HG03354 (cell line): ENCODE data around the gene MBD2.
"Not testable (repeated sequence)": the region's sequence is repeated elsewhere in the genome, so short reads cannot be mapped to it uniquely, and the experiment has no call there.

Experiments used
- ATAC-seq: cut with Tn5 transposase; IDR thresholded peaks from one replicate; pipeline ENCODE4 v1.9.1; 2021; ENCODE audit warnings: mild to moderate bottlenecking; ENCODE audit not compliant: unreplicated experiment, poor library complexity, severe bottlenecking

The MBD2 gene

DNA sequence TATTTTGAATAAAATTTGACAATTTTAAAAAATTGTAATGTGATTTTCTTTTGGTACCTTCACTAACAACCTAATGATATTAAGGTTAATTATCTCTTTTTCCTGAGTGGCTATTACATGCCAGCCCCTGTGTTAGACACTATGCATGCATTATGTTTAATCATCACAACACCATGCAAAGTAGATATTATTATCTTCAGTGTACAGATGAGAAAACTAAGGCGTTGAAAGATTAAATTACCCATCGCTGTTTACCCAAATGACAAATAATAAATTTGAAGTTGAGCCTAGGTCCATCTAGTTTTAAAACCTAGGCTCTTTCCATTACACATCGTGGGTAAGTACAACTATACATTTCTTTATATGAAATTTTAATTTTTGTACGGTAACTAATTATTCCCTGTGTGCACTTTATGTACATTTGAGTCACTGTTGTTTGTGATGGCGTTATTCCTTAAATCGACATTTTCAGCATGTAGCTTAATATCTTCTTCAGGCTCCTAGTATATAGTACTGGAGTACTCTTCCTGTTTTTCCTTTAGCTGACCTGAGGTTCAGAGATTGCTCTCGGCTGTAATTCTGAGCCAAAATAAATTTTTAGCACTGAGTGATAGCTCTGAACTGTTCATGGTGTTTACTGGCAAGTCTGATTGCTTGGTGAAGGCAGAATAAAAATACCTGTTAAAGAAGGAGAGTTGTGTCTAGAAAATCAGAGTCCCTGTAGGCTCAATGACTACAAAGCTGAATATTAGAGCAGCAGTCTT lies 13.9 kb upstream of the MBD2 start:
- ATAC-seq, result no peak

DNA sequence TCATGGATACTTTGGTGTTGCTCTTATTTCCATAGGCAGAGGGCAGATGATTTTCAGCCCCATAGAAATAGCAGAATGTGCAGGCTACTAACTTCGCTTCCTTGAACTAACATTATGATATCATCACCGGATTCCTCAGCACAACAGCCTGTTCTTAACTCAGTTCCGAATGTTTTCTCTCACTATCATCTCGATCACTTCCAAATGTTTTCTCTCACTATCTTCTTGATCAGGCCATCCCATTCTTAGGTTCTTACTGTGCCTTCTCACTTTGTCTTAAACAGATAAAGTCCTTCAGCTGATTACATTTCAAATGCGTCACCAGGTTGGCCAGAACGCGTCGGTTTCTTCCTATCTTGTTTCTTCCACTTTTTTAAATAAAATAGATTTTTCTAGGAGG lies 11.4 kb upstream of the MBD2 start:
- ATAC-seq, result no peak

DNA sequence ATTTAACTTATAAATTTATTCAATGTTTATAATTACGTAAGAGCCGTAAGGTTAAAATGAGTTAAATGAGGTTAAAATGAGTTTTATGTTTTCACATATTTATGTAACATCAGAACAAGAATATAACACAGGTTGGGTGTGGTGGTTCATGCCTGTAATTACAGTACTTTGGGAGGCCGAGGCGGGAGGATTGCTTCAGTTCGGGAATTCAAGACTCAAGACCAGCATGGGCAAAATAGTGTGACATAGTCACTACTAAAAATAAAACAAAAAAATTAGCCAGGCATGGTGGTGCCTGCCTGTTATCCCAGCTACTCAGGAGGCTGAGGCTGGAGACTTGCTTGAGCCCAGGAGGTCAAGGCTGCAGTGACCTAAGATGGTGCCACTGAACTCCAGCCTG lies 9.3 kb upstream of the MBD2 start:
- ATAC-seq, result no peak

DNA sequence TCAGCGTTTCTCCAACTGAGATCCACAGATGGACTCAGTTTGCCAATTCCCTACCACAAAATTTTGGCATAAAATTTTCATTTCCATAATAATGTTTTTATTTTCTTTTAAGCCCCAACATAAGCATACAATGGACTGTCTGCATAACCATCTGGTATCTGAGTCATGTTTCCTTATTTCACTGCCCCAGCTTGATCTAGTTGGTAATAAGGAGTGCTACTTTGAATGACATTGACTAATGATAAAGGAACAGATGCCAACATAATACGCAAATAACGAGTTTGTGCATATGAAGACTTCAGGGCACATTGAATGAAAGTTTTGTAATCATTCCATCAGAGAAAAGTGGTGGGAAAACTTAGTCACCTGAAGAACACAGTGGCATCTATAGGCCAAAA lies 8.8 kb upstream of the MBD2 start:
- no peak for ATAC-seq

DNA sequence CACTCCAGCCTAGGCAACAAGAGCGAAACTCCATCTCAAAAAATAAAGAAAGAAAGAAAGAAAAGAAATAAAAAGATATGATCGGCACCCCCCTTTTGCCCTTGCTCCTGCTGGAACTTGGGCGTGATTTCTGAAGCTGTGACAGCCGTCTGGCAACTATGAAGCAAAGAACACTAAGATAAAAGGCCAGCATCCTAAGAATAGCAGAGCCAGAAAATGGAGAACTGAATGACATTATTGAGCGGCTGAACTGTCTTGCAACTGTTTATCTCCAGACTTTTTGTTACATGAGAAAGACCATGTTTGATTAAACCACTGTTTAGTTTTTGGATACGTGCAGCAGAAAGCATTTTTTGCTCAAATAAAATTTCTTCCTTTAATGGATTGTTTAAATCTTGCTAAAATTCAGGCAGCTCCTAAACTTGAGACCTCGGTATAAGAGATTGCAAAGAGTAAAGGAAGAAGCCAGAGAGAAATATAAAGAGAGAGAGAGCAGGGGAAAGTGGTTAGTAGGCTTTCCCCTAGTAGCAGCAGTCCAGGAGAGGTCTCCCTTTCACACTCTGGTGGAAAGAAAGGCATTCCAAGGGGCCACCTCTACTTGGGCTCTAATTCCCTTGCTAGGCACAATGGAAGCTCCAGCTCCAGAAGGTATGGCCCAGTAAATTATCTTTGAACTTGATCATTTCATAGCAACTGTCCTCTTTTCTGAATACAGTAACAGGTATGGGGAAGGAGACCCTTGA lies 8.2 kb upstream of the MBD2 start:
- ATAC-seq, result no peak

DNA sequence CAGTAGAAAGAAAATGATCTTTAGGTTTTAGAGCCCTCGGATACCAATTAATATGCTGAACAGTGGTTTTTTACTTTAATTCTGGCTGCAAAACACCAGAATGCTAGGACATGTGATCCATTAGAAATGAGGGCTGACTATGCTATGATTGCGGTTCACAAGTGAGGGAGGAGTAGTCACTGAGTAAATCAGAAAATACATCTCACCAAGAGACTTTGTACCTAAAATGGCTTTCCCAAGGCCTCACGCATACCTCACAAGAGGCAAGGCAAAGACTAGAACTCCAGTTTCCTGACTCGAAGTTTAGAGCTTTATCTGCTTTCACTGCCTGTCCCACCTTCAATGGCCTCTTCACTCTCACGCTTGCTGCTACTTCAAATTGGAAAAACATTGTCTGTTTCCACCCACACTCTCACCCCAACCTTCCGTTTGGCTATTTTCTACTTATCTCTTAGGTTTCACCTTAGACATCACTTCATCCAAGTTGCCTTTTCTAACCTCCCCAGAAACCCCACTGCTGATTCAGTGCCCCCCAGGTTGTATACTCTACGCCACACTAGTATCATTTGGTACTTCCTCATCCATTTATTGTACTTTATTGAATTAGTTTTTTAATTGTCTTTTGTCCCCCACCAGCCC lies 5.1 kb upstream of the MBD2 start:
- ATAC-seq, result no peak

DNA sequence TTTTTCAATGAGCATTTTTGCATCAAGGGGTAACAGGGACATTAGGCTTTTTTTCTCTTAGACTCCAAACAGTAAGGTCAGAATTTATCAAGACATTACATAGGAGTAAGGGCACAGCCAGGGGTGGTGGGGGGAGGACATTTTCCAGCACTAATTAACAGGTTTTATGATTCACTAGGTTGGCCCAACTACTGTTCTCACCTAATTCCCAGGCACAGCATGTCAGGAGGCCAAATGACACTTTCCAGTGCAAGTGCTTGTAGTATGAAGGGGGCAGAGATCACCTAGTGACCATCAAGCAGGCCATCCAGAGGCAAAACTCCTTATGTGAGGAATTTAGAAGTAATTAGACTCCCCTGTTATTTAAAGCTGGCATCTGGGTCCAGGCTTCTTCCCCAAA lies 3.9 kb upstream of the MBD2 start:
- ATAC-seq, result no peak

DNA sequence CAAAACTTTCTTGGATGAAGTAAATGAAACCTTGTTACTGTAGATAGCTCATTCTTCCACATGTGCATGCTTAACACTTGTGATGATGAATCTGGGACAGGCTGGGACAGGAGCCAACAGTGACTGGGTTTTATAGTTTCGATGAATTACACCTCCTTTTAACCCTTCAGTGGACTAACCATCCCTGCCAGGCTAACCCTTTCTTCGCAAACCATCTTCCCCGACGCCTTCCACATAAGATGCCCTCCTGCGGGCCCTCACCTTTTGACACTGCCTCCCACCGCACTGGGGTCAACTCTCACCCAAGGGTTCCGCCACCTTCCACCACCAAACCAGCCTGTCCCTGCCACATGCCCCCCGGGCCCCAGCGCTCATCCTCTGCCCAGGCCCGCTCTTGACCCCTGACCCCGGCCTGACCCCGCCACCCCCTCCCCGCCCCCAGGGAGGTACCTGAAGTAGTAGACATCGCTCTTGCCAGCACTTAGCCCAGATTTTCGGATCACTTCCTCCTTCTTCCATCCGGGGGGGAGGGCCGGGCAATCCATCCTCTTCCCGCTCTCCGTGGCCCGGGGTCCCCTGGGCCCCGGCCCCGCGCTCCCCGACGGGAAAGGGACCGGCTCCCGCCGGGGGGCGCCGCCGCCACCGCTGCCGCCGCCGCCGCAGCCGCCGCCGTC lies 764 bp downstream of the MBD2 start:
- ATAC-seq, result peak; percentile 24

DNA sequence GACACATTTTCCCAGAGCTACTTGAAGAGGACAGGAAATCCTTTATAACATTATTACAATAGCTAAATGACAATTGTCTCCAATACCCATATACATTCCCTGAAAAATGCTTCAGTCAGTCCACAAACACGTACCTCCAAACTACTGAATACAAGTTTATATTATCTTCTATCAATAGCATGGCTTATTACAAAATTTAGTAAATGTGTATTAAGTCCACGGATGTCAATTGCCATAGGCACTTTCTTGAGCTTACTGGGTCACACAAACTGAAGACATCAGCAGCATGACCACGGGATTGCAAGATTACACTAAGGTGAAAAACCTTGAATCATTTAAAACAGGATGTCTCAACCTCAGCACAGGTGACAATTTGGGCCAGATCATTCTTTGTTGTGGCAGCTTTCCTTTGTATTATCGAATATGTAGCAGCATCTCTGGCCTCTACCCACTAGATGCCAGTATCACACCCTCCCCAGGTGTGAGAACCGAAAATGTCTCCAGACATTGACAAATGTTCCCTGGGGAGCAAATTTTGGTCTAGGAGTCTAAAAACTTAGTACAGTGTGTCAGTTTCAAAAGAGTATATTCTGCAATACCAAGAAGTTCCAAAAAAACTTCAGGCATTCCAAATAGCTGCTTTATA lies 1.4 kb downstream of the MBD2 start:
- peak; percentile 38 for ATAC-seq

DNA sequence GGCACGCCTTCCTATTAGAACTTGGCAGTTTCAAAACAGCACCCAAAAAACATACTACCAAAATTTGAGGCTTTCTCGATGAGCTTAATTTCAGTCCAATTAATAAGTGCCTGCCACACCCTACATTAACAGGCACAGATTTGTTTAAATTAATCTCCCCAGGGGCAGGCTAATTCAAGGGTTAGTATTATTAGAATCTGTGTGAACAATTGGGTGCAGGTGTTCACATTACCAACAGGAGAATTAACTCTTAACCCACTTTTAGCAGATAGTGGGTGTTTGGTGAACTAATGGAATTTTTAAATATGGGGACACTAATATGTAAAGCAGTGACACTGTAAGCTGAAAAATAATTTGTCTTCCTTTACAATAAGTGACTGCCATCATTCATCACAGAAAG lies 4.1 kb downstream of the MBD2 start:
- ATAC-seq, result no peak

DNA sequence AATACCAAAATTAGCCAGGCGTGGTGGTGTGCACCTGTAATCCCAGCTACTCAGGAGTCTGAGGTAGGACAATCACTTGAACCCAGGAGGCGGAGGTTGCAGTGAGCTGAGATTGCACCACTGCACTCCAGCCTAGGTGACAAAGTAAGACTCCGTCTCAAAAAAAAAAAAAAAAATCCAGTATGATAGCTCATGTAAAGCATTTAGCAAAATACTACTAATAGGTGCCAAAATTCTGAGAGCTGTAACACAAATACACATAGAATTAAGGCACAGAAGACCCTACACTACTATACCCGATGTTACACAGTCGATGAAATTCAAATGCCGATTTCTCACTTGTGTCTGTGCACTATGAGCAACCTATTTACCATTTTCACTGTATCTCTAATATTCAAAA lies 5.7 kb downstream of the MBD2 start:
- ATAC-seq, result not testable (repeated sequence)

DNA sequence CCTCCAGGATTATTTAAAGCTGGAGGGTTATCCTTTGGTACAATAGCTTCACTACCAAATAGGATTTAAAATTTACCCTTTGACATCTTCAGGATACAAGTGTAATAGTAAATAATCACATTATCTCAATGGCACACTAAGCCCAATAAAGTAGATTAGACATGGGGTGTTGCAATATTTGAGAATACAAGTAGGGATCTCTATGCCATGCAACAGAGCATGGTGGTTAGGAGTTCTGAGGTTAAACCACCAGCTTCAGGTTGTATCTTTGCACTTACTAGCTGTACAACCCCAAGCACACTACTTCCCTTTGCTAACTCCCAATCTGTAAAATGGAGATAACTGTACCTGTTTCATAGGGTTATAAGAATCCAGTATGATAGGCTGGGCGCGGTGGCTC lies 6.2 kb downstream of the MBD2 start:
- no peak for ATAC-seq

DNA sequence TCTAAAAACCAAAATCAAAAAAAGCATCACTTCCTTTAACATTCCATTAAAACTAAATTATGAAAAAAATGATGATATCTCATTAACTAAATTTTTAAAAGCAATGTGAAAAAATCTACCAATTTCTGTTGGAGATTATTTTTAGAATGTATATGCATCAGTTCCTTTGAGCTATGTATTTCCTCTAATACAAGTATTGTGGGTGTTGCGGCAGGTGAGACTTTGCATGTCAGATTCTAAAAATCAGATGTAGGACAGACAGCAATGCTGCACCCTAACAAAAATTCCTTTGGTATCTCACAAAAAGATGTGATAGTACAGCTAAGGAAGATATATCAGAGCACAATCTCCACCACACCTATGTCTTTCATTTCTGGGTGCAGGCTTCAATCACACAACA lies 6.8 kb downstream of the MBD2 start:
- peak; percentile 47 for ATAC-seq

DNA sequence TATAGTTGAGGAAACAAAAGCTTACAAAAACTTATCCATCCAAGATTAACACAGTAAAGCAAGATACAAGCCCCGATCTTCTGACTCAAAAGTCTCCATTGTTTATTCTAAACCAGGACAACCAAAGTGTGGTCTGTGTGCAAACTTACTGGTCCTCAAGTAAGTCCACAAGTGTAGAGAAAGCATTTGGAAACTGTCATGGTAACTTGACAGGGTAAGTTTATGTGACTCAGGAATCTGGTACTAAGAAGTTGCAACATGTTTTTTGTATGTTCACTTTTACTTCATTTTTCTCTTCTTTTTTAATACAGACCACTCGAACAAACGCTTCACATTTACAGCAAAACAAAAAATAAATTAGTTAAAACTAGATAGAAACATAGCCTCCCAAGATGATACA lies 9.4 kb downstream of the MBD2 start:
- no peak for ATAC-seq

DNA sequence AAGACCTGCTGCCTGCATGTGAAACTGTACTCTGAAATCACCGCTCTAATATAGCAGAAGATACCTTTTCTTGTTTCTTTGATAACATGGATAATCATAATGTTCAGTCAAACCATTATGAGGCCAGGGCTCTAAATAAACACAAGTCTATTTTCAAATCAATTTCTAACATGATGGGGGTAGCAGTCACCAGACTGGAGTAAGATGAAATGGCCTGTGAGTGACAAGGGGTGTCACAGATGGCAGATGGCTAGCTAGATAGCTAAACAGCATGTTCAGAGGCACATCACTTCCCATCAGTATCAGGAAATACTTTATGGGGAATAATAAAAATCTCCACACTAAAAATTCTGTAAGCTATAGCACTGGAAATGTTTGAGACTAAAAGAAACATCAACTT lies 14.0 kb downstream of the MBD2 start:
- ATAC-seq, result peak; percentile 45

DNA sequence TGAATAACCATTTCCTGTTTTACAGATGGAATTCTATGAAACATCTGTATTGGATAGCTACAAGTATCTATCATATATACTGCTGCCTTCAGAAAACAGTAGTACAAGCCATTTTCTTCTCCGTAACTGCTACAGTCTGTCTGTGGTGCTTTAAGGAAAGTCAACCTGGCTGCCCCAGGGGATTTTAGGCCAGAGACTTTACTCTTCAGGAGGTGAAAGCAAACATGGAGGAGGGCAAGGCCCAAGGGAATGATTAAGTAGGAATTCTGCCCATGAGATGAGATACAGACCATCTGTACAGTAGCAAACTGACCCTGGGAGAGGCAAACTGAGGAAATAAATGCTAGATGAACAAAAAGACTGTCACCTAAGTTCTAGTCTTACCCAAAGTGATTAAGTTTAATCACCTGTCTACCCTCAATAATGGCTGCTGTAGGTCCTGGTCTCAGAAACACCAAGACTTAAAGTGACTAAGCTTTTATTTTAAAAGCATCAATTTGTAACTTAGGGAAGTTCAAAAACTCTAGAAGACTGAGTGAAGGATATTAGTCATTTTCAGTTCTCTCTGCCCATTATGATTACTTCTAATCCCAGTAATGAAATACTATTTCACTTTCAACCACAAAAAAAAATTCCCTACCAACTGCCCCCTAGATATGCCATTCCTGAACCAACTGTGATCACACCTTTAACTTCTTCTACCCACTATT lies 14.8 kb downstream of the MBD2 start:
- peak; percentile 86 for ATAC-seq

DNA sequence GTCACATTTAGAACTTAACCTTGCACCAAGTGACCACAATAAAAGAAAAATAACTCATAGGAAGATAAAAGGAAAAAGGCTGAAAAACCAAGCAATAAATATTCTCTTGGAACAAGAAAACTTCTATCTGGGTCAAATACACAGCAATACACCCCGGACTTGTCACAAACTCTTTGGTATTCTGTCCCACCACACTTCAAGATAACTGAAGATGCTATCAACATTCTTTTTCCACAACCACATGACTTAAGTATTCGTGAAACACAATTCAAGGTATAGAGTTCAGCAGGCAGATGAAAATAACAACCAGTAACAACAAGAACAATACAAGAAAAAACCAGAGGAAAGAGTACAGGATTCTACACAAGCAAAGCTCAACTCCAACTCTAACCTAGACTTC lies 18.0 kb downstream of the MBD2 start:
- ATAC-seq, result no peak

DNA sequence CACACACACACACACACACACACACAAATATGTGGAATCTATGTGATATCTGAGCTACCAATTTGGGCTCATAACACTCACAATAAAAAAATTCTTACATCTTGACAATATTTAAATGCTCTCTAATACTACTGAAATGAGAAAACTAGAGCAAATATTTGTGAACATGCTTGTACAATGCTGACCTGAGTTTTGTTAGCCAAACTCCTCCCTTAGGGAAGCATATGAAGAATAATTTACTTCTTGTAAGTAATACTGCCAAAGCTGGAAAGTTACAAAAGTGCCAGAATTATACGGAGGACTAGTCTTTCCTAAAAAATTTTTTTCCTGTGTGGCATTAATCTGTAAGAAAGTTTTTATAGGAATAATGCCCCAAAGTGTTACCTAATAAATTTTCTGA lies 18.5 kb downstream of the MBD2 start:
- ATAC-seq, result no peak

DNA sequence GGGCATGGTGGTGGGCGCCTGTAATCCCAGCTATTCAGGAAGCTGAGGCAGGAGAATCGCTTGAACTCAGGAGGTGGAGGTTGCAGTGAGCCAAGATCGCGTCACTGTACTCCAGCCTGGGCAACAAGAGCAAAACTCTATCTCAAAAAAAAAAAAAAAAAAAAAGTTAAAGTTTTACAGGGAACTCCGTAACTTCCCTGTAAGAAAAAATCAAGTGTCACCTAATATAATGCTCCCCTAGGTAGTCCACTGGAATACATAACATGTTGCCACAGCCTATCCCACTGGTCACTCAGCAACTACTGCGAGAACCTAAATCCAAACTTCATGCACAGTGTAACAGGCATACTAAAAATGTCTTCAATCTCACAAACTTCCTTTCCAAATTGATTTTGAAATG lies 19.0 kb downstream of the MBD2 start:
- not testable (repeated sequence) for ATAC-seq
